A673 (cell line): ENCODE data around the gene ARSB. TPM values are rescaled to one million over a fixed set of nuclear protein-coding genes. Genes with fewer than 3 reads are reported as not detected.
A peak's percentile ranks its signal among the peaks of the same experiment; 100 is the strongest.
"Not testable (repeated sequence)": the region's sequence is repeated elsewhere in the genome, so short reads cannot be mapped to it uniquely, and the experiment has no call there.

ENCODE experiments used
- BruUV-seq: library from RNA; stranded (reverse); fragments of 400-500 nt; replicated peaks from 2 replicates; lab custom pipeline; 2021; lab: Mats Ljungman, UMichigan
- CTCF ChIA-PET: fragments of 300-600 bp; sonication (Branson Sonifier 250); formaldehyde crosslinking; loops from one replicate; lab custom pipeline; 2022; ENCODE audit warnings: antibody characterized with exemption; lab: Charles Lee
- POLR2A ChIA-PET: fragments of 300-600 bp; sonication (Branson Sonifier 250); formaldehyde crosslinking; loops from one replicate; lab custom pipeline; 2022; ENCODE audit warnings: antibody characterized with exemption; ENCODE audit not compliant: low non-redundant PET; lab: Charles Lee
- DNase-seq: peaks from one replicate; pipeline ENCODE4 v3.0.0-alpha.2; 2015; ENCODE audit warnings: low spot score
- H3K27ac ChIP-seq: fragments of 200-600 bp; sonication (generic); 2 replicates; pipeline ENCODE4 v1.5.1; 2016; ENCODE audit warnings: mixed run types, low read depth, mild to moderate bottlenecking, mixed read lengths, antibody characterized with exemption, low read length; ENCODE audit not compliant: poor library complexity, severe bottlenecking
- H3K27me3 ChIP-seq: fragments of 200-600 bp; sonication (generic); replicated peaks from 2 replicates; pipeline ENCODE4 v1.6.1; 2017; ENCODE audit warnings: mixed run types, low read depth, mild to moderate bottlenecking, mixed read lengths, antibody characterized with exemption, low read length; ENCODE audit not compliant: insufficient read depth, poor library complexity
- H3K36me3 ChIP-seq: fragments of 200-600 bp; sonication (generic); 2 replicates; pipeline ENCODE4 v1.6.1; 2016; ENCODE audit warnings: mixed run types, mild to moderate bottlenecking, mixed read lengths, antibody characterized with exemption, low read length; ENCODE audit not compliant: insufficient read depth, poor library complexity, severe bottlenecking
- H3K4me1 ChIP-seq: fragments of 200-600 bp; sonication (generic); 2 replicates; pipeline ENCODE4 v1.6.1; 2017; ENCODE audit warnings: mixed run types, mild to moderate bottlenecking, mixed read lengths, antibody characterized with exemption, low read length; ENCODE audit not compliant: insufficient read depth, poor library complexity, severe bottlenecking
- H3K4me3 ChIP-seq: fragments of 200-600 bp; sonication (generic); 2 replicates; pipeline ENCODE4 v1.5.1; 2016; ENCODE audit warnings: low read depth, mixed run types, mild to moderate bottlenecking, mixed read lengths, low read length; ENCODE audit not compliant: poor library complexity, severe bottlenecking
- H3K9me3 ChIP-seq: fragments of 200-600 bp; sonication (generic); 2 replicates; pipeline ENCODE4 v1.6.1; 2016; ENCODE audit warnings: mixed run types, low read depth, mild to moderate bottlenecking, mixed read lengths, antibody characterized with exemption, low read length; ENCODE audit not compliant: poor library complexity, severe bottlenecking
- CTCF ChIP-seq: fragments of 300-800, 200-600 bp; sonication (generic); conservative IDR thresholded peaks from 2 replicates; pipeline ENCODE4 v1.5.1; 2017; ENCODE audit warnings: low read depth, mild to moderate bottlenecking, antibody characterized with exemption, low read length, moderate library complexity, mixed read lengths
- EZH2 ChIP-seq: fragments of 200-600 bp; sonication (generic); IDR thresholded peaks from 2 replicates; pipeline ENCODE4 v1.6.1; 2017; ENCODE audit warnings: borderline replicate concordance, low read depth, mild to moderate bottlenecking, mixed read lengths, antibody characterized with exemption, low read length; ENCODE audit not compliant: poor library complexity, severe bottlenecking
- intact Hi-C: fragments of 100-400 bp; cut with micrococcal nuclease; formaldehyde crosslinking; loops from one replicate; pipeline ENCODE4 v1.10.0; 2022; ENCODE audit not compliant: unreplicated experiment
- total RNA-seq: library from RNA; stranded (reverse); gene quantifications from 2 replicates; pipeline ENCODE4 v1.2.3, GENCODE V29; 2021

The ARSB gene
- total RNA-seq, 1 experiment from 2014 or later = 16.8 TPM

GRCh38 chr5:78983601-78984438, 1.3 kb downstream of the ARSB start:
- no peaks in the 10 kb centered on the region for H3K9me3 ChIP-seq
- peak; percentile 9 for DNase-seq
- H3K4me3 ChIP-seq = peak overlapping the region; percentile 82
- TF ChIP-seq CTCF (no peak), EZH2 (no peak)
- no peaks in the 10 kb centered on the region for H3K36me3 ChIP-seq
- peaks cover 7% of the 10 kb centered on the region for H3K4me1 ChIP-seq
- ChIA-PET POLR2A (interaction anchor here (0.7 kb wide), 1 partner anchor 872 kb away, joined by 4 read pairs; no protein-coding TSS in a partner anchor), CTCF (interaction anchor here (0.6 kb wide), 1 partner anchor 617 kb away, joined by 3 read pairs; no protein-coding TSS in a partner anchor)
- peak overlapping the region; percentile 80 for H3K27ac ChIP-seq
- H3K27me3 ChIP-seq = no peaks in the 10 kb centered on the region
- BruUV-seq = TSS peak; percentile 66
- intact Hi-C loops = no loop called here

GRCh38 chr5:78983194-78983593, 1.9 kb downstream of the ARSB start:
- H3K9me3 ChIP-seq, H3K4me3 ChIP-seq, intact Hi-C loops, BruUV-seq, DNase-seq, H3K4me1 ChIP-seq, H3K36me3 ChIP-seq, POLR2A ChIA-PET, H3K27ac ChIP-seq, CTCF ChIA-PET, H3K27me3 ChIP-seq: not testable (repeated sequence)

- CTCF ChIA-PET = no interaction called here
- Histone ChIP-seq H3K9me3 (no peaks in the 10 kb centered on the region), H3K36me3 (no peaks in the 10 kb centered on the region), H3K4me3 (no peak overlapping the region), H3K4me1 (peaks cover 7% of the 10 kb centered on the region), H3K27ac (no peak overlapping the region), H3K27me3 (no peaks in the 10 kb centered on the region)
- BruUV-seq = no TSS peak
- DNase-seq = no peak
- TF ChIP-seq EZH2 = no peak
- no peak for TF ChIP-seq CTCF
- POLR2A ChIA-PET = no interaction called here
- intact Hi-C loops = no loop called here
Observed at GRCh38 chr5:78979909-78980308, 5.2 kb downstream of the ARSB start.
